NCI-H1436 (cell line): ENCODE results near the gene OR7A5.
"Not testable (repeated sequence)": the region's sequence is repeated elsewhere in the genome, so short reads cannot be mapped to it uniquely, and the experiment has no call there.

Experiments
- DNase-seq: peaks from one replicate; lab custom pipeline; 2025; lab: John Stamatoyannopoulos, UW

OR7A5 gene

GRCh38 chr19:14835011-14835410, at the start of gene OR7A5, which contains the start of gene OR7C1:
TSS of gene OR7A5 (minus strand) at chr19:14835185. CDS start at chr19:14828241, 6,944 bp downstream.
TSS of gene OR7C1 (minus strand) at chr19:14835185. CDS start at chr19:14800136, 35,049 bp downstream.
- no peak for DNase-seq

DNA sequence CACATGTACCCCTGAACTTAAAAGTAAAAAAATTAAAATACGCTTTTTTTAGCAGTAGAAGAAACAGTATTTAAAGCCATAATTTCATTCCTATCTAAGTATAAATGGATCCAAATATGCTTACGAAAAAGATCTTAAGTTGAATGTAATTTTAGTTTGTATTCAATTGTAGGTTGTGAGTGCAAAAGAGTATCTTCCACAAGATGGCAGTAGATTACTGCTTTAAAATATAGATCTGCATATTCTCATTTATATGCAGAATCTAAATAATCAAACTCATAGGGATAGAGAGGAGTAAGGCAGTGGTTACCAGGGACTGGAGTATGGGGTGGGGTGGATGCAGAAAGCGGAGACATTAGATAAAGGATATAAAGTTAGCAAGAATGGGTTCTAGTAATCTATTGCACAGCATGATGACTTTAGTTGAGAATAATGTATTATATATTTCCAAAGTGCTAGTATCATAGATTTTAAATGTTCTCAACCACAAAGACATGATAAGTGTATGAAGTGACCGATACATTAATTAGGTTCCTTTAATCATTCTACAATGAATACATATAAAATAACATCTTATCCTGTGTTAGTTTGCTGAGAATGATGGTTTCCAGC, 36.7 kb upstream of the OR7A5 start:
- DNase-seq, result no peak

- no peak for DNase-seq
These were observed 33.5 kb upstream of the OR7A5 start for GRCh38 chr19:14868497-14868896.

GRCh38 chr19:14848822-14849221, 13.8 kb upstream of the OR7A5 start, which contains the start of gene OR7A10:
TSS of gene OR7A10 (minus strand) at chr19:14848922. CDS start at chr19:14841877, 7,045 bp downstream.
- no peak for DNase-seq

DNA sequence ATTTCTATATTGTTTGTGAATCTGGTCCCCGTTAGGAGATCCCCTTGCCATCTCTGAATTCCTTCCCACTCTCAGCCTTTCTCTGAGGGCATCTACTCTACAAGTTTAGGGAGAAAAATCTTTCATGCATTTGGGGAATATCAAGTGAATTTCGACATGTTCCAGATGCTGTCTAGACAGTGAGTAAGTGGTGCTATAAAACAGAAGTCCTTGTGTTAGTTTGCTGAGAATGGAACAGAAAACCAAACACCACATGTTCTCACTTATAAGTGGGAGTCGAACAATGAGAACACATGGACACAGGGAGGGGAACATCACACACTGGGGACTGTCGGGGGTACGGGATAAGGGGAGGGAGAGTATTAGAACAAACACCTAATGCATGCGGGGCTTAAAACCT, 8.6 kb upstream of the OR7A5 start:
- DNase-seq, result no peak

- DNase-seq, result no peak
These were observed 8.2 kb upstream of the OR7A5 start for GRCh38 chr19:14843169-14843568.

GRCh38 chr19:14840206-14840605, 5.2 kb upstream of the OR7A5 start:
- DNase-seq, result no peak

DNA sequence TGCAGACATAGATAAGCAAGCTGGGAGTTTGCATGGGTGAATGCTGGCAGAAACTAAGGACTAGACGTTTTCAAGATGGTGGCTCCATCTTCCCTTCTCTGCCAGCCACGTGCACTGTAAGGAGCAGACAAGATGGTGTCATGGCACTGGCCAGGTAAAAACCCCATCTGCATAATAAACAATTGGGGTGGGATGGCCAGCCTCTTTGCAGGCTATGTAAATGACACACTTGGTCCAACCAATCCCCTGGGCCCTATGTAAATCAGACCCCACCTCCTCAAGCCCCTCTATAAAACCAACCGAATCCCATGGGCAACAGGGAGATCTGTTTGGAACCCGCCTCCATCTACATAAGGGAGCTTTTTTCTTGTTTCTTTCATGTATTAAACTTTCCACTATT, 2.4 kb upstream of the OR7A5 start:
- no peak for DNase-seq

DNA sequence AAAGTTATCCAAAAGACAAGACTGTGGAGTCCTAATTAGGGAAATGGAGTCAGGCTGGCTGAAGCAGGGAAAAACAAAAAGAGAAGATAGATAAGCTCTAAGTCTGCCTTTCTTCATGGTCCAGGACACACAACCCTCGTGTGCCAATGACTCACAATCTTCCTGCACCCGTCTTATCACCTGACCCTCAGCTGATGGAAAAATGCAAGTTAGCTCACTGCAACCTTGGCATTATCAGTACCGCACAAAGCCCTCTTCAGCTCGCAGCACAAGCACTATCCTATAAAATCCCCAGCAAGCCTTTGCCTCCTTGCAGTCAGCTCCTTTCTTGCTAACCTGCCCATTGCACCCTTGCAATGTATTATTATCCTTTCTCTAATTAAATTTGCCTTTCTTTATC, 4.3 kb downstream of the OR7A5 start:
- no peak for DNase-seq

DNA sequence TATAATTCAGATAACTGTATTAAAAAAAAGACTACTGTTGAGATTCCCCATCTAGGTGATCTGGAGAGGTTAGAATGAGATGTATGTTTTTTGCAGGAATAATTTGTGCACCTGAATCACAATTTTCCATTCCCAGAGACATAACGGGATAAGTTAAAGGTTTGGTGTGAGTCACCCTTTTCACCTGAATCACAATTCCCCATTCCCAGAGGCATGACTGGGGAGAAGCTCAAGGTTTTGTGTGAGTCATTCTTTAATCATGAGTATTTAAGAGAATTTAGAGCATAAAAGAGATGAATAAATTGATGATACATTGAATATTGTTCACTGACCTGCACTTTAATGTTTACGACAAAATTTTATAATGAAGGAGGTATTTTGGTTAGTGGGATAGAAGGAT, 9.0 kb downstream of the OR7A5 start:
- no peak for DNase-seq

- no peak for DNase-seq
These were observed 13.0 kb downstream of the OR7A5 start for GRCh38 chr19:14821937-14822336.

- no peak for DNase-seq
These were observed 16.4 kb downstream of the OR7A5 start for GRCh38 chr19:14818588-14818987.

DNA sequence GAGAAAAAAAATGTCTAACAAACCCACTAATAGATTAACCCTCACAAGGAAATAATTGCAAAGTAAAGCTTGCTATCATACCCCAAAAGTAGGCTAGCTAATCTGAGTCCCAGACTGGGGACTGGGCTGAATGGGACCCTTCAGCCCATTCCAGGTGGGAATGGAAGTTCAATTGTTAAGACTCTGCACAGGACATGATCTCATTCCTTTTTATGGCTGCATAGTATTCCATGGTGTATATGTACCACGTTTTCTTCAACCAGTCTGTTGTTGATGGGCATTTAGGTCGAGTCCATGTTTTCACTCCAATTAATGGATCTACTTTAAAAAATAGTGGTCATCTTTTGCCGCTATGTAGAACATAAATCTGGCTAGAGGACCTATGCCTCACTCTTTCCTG, 17.9 kb downstream of the OR7A5 start:
- DNase-seq, result no peak

- no peak for DNase-seq
These were observed 19.9 kb downstream of the OR7A5 start for GRCh38 chr19:14814982-14815652.

GRCh38 chr19:14809272-14810057, 25.5 kb downstream of the OR7A5 start:
- no peak for DNase-seq

DNA sequence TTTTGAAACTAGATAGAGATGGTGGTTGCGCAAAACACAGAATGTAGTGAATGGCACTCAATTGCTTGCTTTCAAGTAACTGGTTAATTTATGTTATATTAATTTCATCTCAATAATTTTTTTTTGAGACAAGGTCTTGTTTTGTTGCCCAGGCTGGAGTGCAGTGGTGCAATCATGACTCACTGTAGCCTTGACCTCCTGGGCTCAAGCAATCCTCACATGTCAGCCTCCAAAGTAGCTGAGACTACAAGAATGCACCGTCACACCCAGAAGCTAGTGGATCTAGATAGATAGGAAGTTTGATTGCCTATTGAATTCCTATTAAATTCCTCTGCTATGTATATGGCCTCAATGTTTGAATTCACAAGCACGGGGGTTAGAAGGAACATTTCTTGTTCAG, 30.2 kb downstream of the OR7A5 start:
- no peak for DNase-seq

GRCh38 chr19:14798760-14799159, 36.2 kb downstream of the OR7A5 start:
- no peak for DNase-seq

GRCh38 chr19:14796021-14796420, 39.0 kb downstream of the OR7A5 start:
- DNase-seq, result no peak

DNA sequence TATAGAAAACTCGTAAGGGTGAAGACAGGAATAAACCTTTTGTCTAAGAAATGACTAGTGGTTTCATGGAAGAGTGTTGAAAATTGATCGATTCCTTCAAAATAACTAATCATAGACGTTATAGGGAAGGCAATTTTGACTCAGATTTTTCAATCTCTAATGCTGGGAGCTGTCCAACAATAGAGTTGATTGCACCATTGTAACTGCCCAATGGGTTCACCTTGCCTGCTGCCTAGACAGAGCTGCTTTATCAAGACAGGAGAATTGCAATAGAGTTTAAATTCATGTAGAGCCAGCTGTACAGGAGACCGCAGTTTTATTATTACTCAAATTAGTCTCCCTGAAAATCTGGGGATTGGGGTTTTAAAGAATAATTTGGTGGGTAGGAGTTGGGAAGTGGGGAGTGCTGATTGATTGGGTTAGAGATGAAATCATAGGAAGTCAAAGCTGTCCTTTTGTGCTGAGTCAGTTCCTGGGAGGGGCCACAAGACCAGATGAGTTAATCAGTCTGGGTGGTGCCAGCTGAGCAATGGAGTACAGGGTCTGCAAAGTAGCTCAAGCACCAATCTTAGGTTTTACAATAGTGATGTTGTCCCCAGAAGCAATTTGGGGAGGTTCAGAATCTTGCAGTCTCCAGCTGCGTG, 39.8 kb downstream of the OR7A5 start:
- no peak for DNase-seq

GRCh38 chr19:14792250-14792649, 42.7 kb downstream of the OR7A5 start:
- DNase-seq, result not testable (repeated sequence)

DNA sequence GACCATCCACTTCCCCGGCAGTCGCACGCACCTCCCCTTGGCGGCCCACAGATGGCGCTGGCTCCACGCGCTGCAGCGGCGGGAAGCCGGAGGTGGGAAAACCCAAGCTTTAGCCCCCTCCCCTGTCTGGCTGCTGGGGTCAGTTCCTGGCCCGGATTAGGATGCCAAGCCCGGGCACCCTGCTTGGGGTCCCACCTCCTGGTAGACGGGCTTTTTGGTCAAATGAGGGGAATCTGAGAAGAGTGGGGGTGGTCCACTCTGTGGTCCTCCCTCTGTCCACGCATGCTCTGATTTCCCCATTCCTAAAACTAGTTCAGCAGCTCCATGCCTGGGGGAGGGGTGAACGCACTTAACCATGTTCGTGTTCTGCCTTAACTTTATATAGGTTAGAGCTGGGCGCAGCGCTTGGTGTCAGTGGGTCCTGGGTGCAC, 48.5 kb downstream of the OR7A5 start:
- DNase-seq, result no peak

- DNase-seq, result not testable (repeated sequence)
These were observed 49.7 kb downstream of the OR7A5 start for GRCh38 chr19:14785102-14785793.
